CD14-positive monocyte (primary cell): ENCODE measurements around the gene RNF13. TPM values are rescaled to one million over a fixed set of nuclear protein-coding genes. Genes with fewer than 3 reads are reported as not detected.

Experiments used
- DNase-seq, 3 donors: peaks; one replicate each; pipeline ENCODE4 v3.0.0-alpha.2; 2011 to 2022
- H2AFZ ChIP-seq: 2 replicates; pipeline ENCODE4 v1.6.0; 2012; ENCODE audit warnings: mild to moderate bottlenecking, low read depth, low read length, inconsistent platforms; ENCODE audit not compliant: insufficient read depth, poor library complexity, severe bottlenecking
- H3K27ac ChIP-seq, 2 donors: 1 replicate in 1 of 2; 2 replicates in 1 of 2; pipeline ENCODE4 v1.5.1; 2012 to 2013; ENCODE audit warnings: low read length in 2 of 2, control low read depth in 1 of 2, inconsistent platforms in 1 of 2, low read depth in 1 of 2, mild to moderate bottlenecking in 1 of 2
- H3K27me3 ChIP-seq, 2 donors: one replicate each; pipeline versions ENCODE4 v1.6.0 to v1.6.1; 2011 to 2013; ENCODE audit warnings: low read length in 2 of 2; ENCODE audit not compliant: control insufficient read depth in 2 of 2, insufficient read depth in 2 of 2
- H3K36me3 ChIP-seq, 2 donors: replicated peaks in 1 of 2; 1 replicate in 1 of 2; 2 replicates in 1 of 2; pipeline versions ENCODE4 v1.5.1 to v1.6.1; 2012 to 2013; ENCODE audit warnings: low read length in 2 of 2, control low read depth in 1 of 2, inconsistent platforms in 1 of 2, mild to moderate bottlenecking in 1 of 2; ENCODE audit not compliant: insufficient read depth in 2 of 2, control insufficient read depth in 1 of 2
- H3K4me1 ChIP-seq, 2 donors: 1 replicate in 1 of 2; 2 replicates in 1 of 2; pipeline versions ENCODE4 v1.5.1 to v1.6.1; 2012 to 2013; ENCODE audit warnings: low read length in 2 of 2, control low read depth in 1 of 2, inconsistent platforms in 1 of 2, mild to moderate bottlenecking in 1 of 2, moderate library complexity in 1 of 2; ENCODE audit not compliant: insufficient read depth in 2 of 2, control insufficient read depth in 1 of 2
- H3K4me2 ChIP-seq: replicated peaks from 2 replicates; pipeline ENCODE3; 2012; ENCODE audit warnings: low read length, moderate library complexity, mild to moderate bottlenecking; ENCODE audit not compliant: poor library complexity, severe bottlenecking; ENCODE audit errors: extremely low read depth
- H3K4me3 ChIP-seq, 3 experiments: fragments of 200-600 bp in 1 of 3; sonication (generic) in 1 of 3; replicated peaks in 1 of 3; 1 replicate in 2 of 3; 2 replicates in 1 of 3; pipeline ENCODE4 v1.5.1; 2011 to 2013; ENCODE audit warnings: low read length in 3 of 3, mild to moderate bottlenecking in 3 of 3, control low read depth in 2 of 3, low read depth in 2 of 3, inconsistent platforms in 1 of 3, moderate library complexity in 1 of 3
- H3K79me2 ChIP-seq: 2 replicates; pipeline ENCODE4 v1.6.0; 2012; ENCODE audit warnings: mild to moderate bottlenecking, control low read depth, inconsistent platforms, low read length, moderate library complexity; ENCODE audit not compliant: insufficient read depth
- H3K9ac ChIP-seq: 2 replicates; pipeline ENCODE4 v1.6.0; 2017; ENCODE audit warnings: low read length, mild to moderate bottlenecking; ENCODE audit not compliant: insufficient read depth, poor library complexity, severe bottlenecking
- H3K9me3 ChIP-seq, 2 donors: replicated peaks in 1 of 2; 1 replicate in 1 of 2; 2 replicates in 1 of 2; pipeline versions ENCODE4 v1.5.1 to v1.6.1; 2012 to 2013; ENCODE audit warnings: low read length in 2 of 2, control low read depth in 1 of 2; ENCODE audit not compliant: control insufficient read depth in 1 of 2, insufficient read depth in 1 of 2
- H4K20me1 ChIP-seq: 2 replicates; pipeline ENCODE4 v1.6.0; 2012; ENCODE audit warnings: mild to moderate bottlenecking, low read length, control low read depth, moderate library complexity; ENCODE audit not compliant: insufficient read depth
- H3K27ac Mint-ChIP-seq, 7 donors: one replicate each; pipeline ENCODE4 v1.8.0; 2020; ENCODE audit warnings: mild to moderate bottlenecking in 7 of 7, mixed read lengths in 7 of 7, moderate library complexity in 6 of 7, inconsistent platforms in 2 of 7
- H3K27me3 Mint-ChIP-seq, 3 donors: one replicate each; pipeline ENCODE4 v1.8.0; 2021 to 2022; ENCODE audit warnings: low read depth in 3 of 3, mild to moderate bottlenecking in 3 of 3, mixed read lengths in 3 of 3, moderate library complexity in 3 of 3, inconsistent platforms in 1 of 3
- H3K36me3 Mint-ChIP-seq, 2 donors: one replicate each; pipeline ENCODE4 v1.8.0; 2020; ENCODE audit warnings: mixed read lengths in 2 of 2, inconsistent platforms in 1 of 2, mild to moderate bottlenecking in 1 of 2
- H3K4me1 Mint-ChIP-seq: one replicate; pipeline ENCODE4 v1.8.0; 2020; ENCODE audit warnings: mild to moderate bottlenecking, mixed read lengths
- H3K4me3 Mint-ChIP-seq, 2 donors: one replicate each; pipeline ENCODE4 v1.8.0; 2020; ENCODE audit warnings: mild to moderate bottlenecking in 2 of 2, mixed read lengths in 2 of 2, moderate library complexity in 1 of 2
- H3K9me3 Mint-ChIP-seq, 7 donors: one replicate each; pipeline ENCODE4 v1.8.0; 2020 to 2022; ENCODE audit warnings: mixed read lengths in 7 of 7, mild to moderate bottlenecking in 6 of 7, moderate library complexity in 6 of 7, inconsistent platforms in 2 of 7
- intact Hi-C, 2 donors: fragments of 100-400 bp; cut with micrococcal nuclease; formaldehyde crosslinking; loops; one replicate each; pipeline versions ENCODE4 v1.15.0 to v1.15.1; 2023
- polyA plus RNA-seq, 3 donors: library from polyadenylated mRNA; depleted of rRNA in 1 of 3; unstranded in 2 of 3; stranded (reverse) in 1 of 3; fragments of 300-500 nt in 2 of 3; fragments of >200 nt in 1 of 3; fragmentation: Illumina TruSeq in 2 of 3; gene quantifications; 1 replicate in 2 of 3; 2 replicates in 1 of 3; pipeline ENCODE4 v1.2.3, GENCODE V29; 2012 to 2021
- TF ChIP-seq, protein P1 (sequence below): fragments of 200-600 bp; IDR thresholded peaks from one replicate; pipeline ENCODE4 v1.8.0; 2022; ENCODE audit warnings: antibody characterized with exemption, mild to moderate bottlenecking

Gene RNF13
- polyA plus RNA-seq, 3 donors: 95.4 to 481 (median 462) TPM

DNA sequence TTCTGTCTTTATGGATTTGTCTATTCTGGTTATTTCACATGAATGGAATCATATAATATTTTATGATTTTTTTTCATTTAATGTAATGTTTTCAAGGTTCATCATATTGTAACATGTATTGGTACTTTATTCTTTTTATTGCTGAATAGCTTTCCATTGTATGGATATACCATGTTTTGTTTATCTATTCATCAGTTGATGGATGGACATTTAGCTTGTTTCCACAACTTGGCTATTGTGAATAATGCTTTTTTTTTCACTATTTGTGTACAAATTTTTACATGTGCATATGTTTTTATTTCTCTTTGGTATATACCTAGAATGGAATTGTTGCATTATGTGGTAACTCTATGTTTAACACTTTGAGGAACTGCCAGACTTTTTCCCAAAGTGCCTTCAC, 93.0 kb downstream of the RNF13 start:
- Histone ChIP-seq H3K9me3 (no peaks in the 10 kb centered on the region), H4K20me1 (peaks cover 92% of the 10 kb centered on the region), H3K36me3 (peaks cover 35 to 83% of the 10 kb centered on the region in 2 donors), H3K27ac (no peak overlapping the region), H3K4me3 (no peak overlapping the region), H3K27me3 (no peaks in the 10 kb centered on the region), H3K4me1 (no peaks in the 10 kb centered on the region), H3K79me2 (peaks cover 2% of the 10 kb centered on the region), H3K4me2 (no peak overlapping the region), H3K9ac (no peak overlapping the region), H2AFZ (no peak overlapping the region)
- Mint-ChIP-seq H3K27ac (no peak overlapping the region), H3K9me3 (no peaks in the 10 kb centered on the region), H3K36me3 (peaks cover 49 to 50% of the 10 kb centered on the region in 2 donors), H3K27me3 (no peaks in the 10 kb centered on the region), H3K4me3 (no peak overlapping the region), H3K4me1 (no peaks in the 10 kb centered on the region)
- DNase-seq: no peak
- TF ChIP-seq, protein P1, sequence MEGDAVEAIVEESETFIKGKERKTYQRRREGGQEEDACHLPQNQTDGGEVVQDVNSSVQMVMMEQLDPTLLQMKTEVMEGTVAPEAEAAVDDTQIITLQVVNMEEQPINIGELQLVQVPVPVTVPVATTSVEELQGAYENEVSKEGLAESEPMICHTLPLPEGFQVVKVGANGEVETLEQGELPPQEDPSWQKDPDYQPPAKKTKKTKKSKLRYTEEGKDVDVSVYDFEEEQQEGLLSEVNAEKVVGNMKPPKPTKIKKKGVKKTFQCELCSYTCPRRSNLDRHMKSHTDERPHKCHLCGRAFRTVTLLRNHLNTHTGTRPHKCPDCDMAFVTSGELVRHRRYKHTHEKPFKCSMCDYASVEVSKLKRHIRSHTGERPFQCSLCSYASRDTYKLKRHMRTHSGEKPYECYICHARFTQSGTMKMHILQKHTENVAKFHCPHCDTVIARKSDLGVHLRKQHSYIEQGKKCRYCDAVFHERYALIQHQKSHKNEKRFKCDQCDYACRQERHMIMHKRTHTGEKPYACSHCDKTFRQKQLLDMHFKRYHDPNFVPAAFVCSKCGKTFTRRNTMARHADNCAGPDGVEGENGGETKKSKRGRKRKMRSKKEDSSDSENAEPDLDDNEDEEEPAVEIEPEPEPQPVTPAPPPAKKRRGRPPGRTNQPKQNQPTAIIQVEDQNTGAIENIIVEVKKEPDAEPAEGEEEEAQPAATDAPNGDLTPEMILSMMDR: no peak
- intact Hi-C loops: no loop called here

DNA sequence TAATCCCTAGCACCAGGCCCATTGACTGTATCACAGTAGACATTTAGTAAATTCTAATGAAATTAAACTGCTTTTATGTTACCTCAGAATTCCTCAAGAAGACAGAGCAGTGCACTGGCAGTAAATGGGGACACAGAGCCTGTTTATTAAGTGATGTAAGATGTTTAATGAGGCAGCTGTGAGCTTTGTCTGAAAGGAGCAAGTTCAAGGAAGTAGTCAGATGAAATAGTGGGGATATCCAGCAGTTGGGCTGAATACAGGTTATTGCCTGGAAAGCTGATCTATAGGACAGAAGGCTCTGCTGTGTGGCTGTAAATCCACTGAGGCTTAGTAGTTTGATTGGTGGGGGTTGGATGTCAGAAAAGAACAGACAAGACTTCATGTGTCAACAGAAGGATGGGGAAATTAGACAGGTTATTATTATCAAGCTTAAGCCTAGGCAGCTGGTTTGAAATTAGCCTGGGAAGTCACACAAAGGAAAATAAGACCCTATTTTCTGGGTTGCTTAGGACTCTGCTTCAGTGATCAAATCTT, 95.5 kb downstream of the RNF13 start:
- Histone ChIP-seq H3K9ac (no peak overlapping the region), H3K27me3 (no peaks in the 10 kb centered on the region), H3K79me2 (peaks cover 2% of the 10 kb centered on the region), H3K4me1 (no peaks in the 10 kb centered on the region), H3K4me2 (no peak overlapping the region), H3K9me3 (no peaks in the 10 kb centered on the region), H3K36me3 (peaks cover 42 to 88% of the 10 kb centered on the region in 2 donors), H2AFZ (no peak overlapping the region), H3K27ac (no peak overlapping the region), H4K20me1 (peaks cover 95% of the 10 kb centered on the region), H3K4me3 (no peak overlapping the region)
- Mint-ChIP-seq H3K27ac (peak overlapping the region in 2 of 7 donors; percentile 12 to 52), H3K4me1 (no peaks in the 10 kb centered on the region), H3K9me3 (no peaks in the 10 kb centered on the region), H3K27me3 (no peaks in the 10 kb centered on the region), H3K36me3 (peaks cover 55 to 58% of the 10 kb centered on the region in 2 donors), H3K4me3 (no peak overlapping the region)
- TF ChIP-seq, protein P1: no peak
- no peak for DNase-seq
- intact Hi-C loops: no loop called here
